SK-N-SH treated with all-trans-retinoic acid at 6 μM for 48 hours (cell line): ENCODE results near the gene AFM.

Experiments used
- ATAC-seq: fragments of 200-7000 bp; cut with Tn5 transposase; 3 replicates; pipeline ENCODE4 v1.9.1; 2020; ENCODE audit warnings: mild to moderate bottlenecking, moderate library complexity
- ARNTL ChIP-seq: fragments of 450-650 bp; formaldehyde crosslinking; IDR thresholded peaks from 2 replicates; pipeline ENCODE4 v1.5.0; 2020; ENCODE audit warnings: low read depth, mild to moderate bottlenecking, moderate library complexity, borderline replicate concordance
- BACH2 ChIP-seq: fragments of 250-450 bp; sonication (Bioruptor Pico); IDR thresholded peaks from 2 replicates; pipeline ENCODE4 v1.9.0; 2021; ENCODE audit warnings: mild to moderate bottlenecking, borderline replicate concordance
- CREB5 ChIP-seq: fragments of 250-450 bp; sonication (Bioruptor Pico); IDR thresholded peaks from 2 replicates; pipeline ENCODE4 v1.5.1; 2020; ENCODE audit warnings: low read depth, mild to moderate bottlenecking, moderate library complexity
- CSRNP3 ChIP-seq: fragments of 250-450 bp; sonication (Bioruptor Pico); IDR thresholded peaks from 2 replicates; pipeline ENCODE4 v1.5.1; 2021; ENCODE audit warnings: mild to moderate bottlenecking, moderate library complexity
- ESRRG ChIP-seq: fragments of 250-450 bp; sonication (Bioruptor Pico); IDR thresholded peaks from 2 replicates; pipeline ENCODE4 v1.6.1; 2021; ENCODE audit warnings: mild to moderate bottlenecking
- GLIS3 ChIP-seq: fragments of 250-450 bp; sonication (Bioruptor Pico); IDR thresholded peaks from 2 replicates; pipeline ENCODE4 v1.5.0; 2020; ENCODE audit warnings: mild to moderate bottlenecking, moderate library complexity
- ISL1 ChIP-seq: fragments of 250-450 bp; sonication (Bioruptor Pico); IDR thresholded peaks from 2 replicates; pipeline ENCODE4 v2.1.2; 2022; ENCODE audit warnings: mild to moderate bottlenecking, moderate library complexity
- OSR1 ChIP-seq: fragments of 250-450 bp; sonication (Bioruptor Pico); IDR thresholded peaks from 2 replicates; pipeline ENCODE4 v1.8.0; 2022; ENCODE audit warnings: moderate library complexity, mild to moderate bottlenecking, inconsistent platforms
- PATZ1 ChIP-seq: fragments of 250-450 bp; sonication (Bioruptor Pico); IDR thresholded peaks from 2 replicates; pipeline ENCODE4 v1.8.0; 2020; ENCODE audit warnings: mild to moderate bottlenecking, moderate library complexity, borderline replicate concordance
- PPARA ChIP-seq: fragments of 250-450 bp; sonication (Bioruptor Pico); IDR thresholded peaks from 2 replicates; pipeline ENCODE4 v1.5.0; 2020; ENCODE audit warnings: mild to moderate bottlenecking, borderline replicate concordance
- RARB ChIP-seq: fragments of 250-450 bp; sonication (Bioruptor Pico); IDR thresholded peaks from 2 replicates; pipeline ENCODE4 v1.8.0; 2021; ENCODE audit warnings: mild to moderate bottlenecking, moderate library complexity
- SNAI2 ChIP-seq: fragments of 250-450 bp; sonication (Bioruptor Pico); IDR thresholded peaks from 2 replicates; pipeline ENCODE4 v1.5.0; 2020; ENCODE audit warnings: mild to moderate bottlenecking, moderate library complexity
- TCF4 ChIP-seq: fragments of 250-450 bp; sonication (Bioruptor Pico); IDR thresholded peaks from 2 replicates; pipeline ENCODE4 v1.8.0; 2021; ENCODE audit warnings: mild to moderate bottlenecking, moderate library complexity, borderline replicate concordance
- TOX ChIP-seq: fragments of 250-450 bp; sonication (Bioruptor Pico); IDR thresholded peaks from 2 replicates; pipeline ENCODE4 v1.8.0; 2021; ENCODE audit warnings: mild to moderate bottlenecking, moderate library complexity, borderline replicate concordance
- TSHZ2 ChIP-seq: fragments of 250-450 bp; sonication (Bioruptor Pico); IDR thresholded peaks from 2 replicates; pipeline ENCODE4 v1.5.0; 2020; ENCODE audit warnings: mild to moderate bottlenecking, moderate library complexity
- ZC3H10 ChIP-seq: fragments of 250-450 bp; sonication (Bioruptor Pico); IDR thresholded peaks from 2 replicates; pipeline ENCODE4 v1.5.1; 2021; ENCODE audit warnings: mild to moderate bottlenecking, moderate library complexity
- ZFP3 ChIP-seq: fragments of 250-450 bp; sonication (Bioruptor Pico); IDR thresholded peaks from 2 replicates; pipeline ENCODE4 v1.5.0; 2020; ENCODE audit warnings: mild to moderate bottlenecking, moderate library complexity
- ZFP30 ChIP-seq: fragments of 450-650 bp; formaldehyde crosslinking; IDR thresholded peaks from 2 replicates; pipeline ENCODE4 v1.5.0; 2022; ENCODE audit warnings: mild to moderate bottlenecking, moderate library complexity
- ZNF565 ChIP-seq: fragments of 450-650 bp; formaldehyde crosslinking; conservative IDR thresholded peaks from 2 replicates; pipeline ENCODE4 v1.5.0; 2020; ENCODE audit warnings: low read depth, mild to moderate bottlenecking, moderate library complexity
- ZNF70 ChIP-seq: fragments of 450-650 bp; formaldehyde crosslinking; IDR thresholded peaks from 2 replicates; pipeline ENCODE4 v1.5.0; 2020; ENCODE audit warnings: mild to moderate bottlenecking, moderate library complexity
- ZNF8 ChIP-seq: fragments of 450-650 bp; formaldehyde crosslinking; IDR thresholded peaks from 2 replicates; pipeline ENCODE4 v1.5.0; 2020; ENCODE audit warnings: mild to moderate bottlenecking, moderate library complexity

AFM gene

GRCh38 chr4:73458184-73459047 is 23.1 kb upstream of the AFM start:
- TF ChIP-seq ZFP30 (no peak), ISL1 (CRISPR knock-in tag) (no peak), ZFP3 (CRISPR knock-in tag) (no peak)
- no peak for ATAC-seq

GRCh38 chr4:73459048-73459421 is 22.5 kb upstream of the AFM start:
- no peak for ATAC-seq
- TF ChIP-seq CSRNP3 (CRISPR knock-in tag): no peak
- TF ChIP-seq ZNF8 (CRISPR knock-in tag): no peak
- no peak for TF ChIP-seq PATZ1 (CRISPR knock-in tag)
- no peak for TF ChIP-seq RARB (CRISPR knock-in tag)

GRCh38 chr4:73460913-73461522 is 20.5 kb upstream of the AFM start:
- TF ChIP-seq BACH2 (CRISPR knock-in tag) (no peak), TSHZ2 (no peak), ZFP30 (no peak), GLIS3 (CRISPR knock-in tag) (no peak), PPARA (CRISPR knock-in tag) (no peak)
- no peak for ATAC-seq

GRCh38 chr4:73468170-73468569 is 13.4 kb upstream of the AFM start:
- TF ChIP-seq ZFP30: no peak
- TF ChIP-seq GLIS3 (CRISPR knock-in tag): no peak
- no peak for TF ChIP-seq ARNTL (CRISPR knock-in tag)
- no peak for TF ChIP-seq CREB5 (CRISPR knock-in tag)
- no peak for TF ChIP-seq TOX (CRISPR knock-in tag)
- no peak for TF ChIP-seq ZNF70 (CRISPR knock-in tag)
- no peak for TF ChIP-seq ZC3H10
- no peak for TF ChIP-seq PATZ1 (CRISPR knock-in tag)
- no peak for TF ChIP-seq SNAI2 (CRISPR knock-in tag)
- TF ChIP-seq TCF4 (CRISPR knock-in tag): no peak
- TF ChIP-seq ISL1 (CRISPR knock-in tag): no peak
- no peak for TF ChIP-seq CSRNP3 (CRISPR knock-in tag)
- TF ChIP-seq ZNF565: no peak
- no peak for TF ChIP-seq ESRRG
- TF ChIP-seq TSHZ2: no peak
- TF ChIP-seq OSR1 (CRISPR knock-in tag): no peak
- TF ChIP-seq ZFP3 (CRISPR knock-in tag): no peak
- TF ChIP-seq RARB (CRISPR knock-in tag): no peak
- TF ChIP-seq ZNF8 (CRISPR knock-in tag): no peak
- TF ChIP-seq, all 23 proteins: peak for 0
- no peak for ATAC-seq
